Liver (tissue), 3 donors: ENCODE measurements around the gene CTSE.

Experiments used
- CTCF ChIP-seq: fragments of 150-350 bp; IDR thresholded peaks from 2 replicates; pipeline ENCODE4 v1.5.1; 2017; ENCODE audit warnings: improper control_type of control experiment, low read depth, low read length; ENCODE audit not compliant: missing input control
- EGR1 ChIP-seq, 2 donors: IDR thresholded peaks; 2 replicates each; pipeline ENCODE4 v1.6.1; 2016 to 2018; ENCODE audit warnings: antibody characterized with exemption in 2 of 2, low read depth in 2 of 2
- JUND ChIP-seq, 2 donors: IDR thresholded peaks; 2 replicates each; pipeline ENCODE4 v1.6.1; 2016; ENCODE audit warnings: antibody characterized with exemption in 2 of 2
- TF ChIP-seq, protein P1 (sequence below): IDR thresholded peaks from 2 replicates; pipeline ENCODE4 v1.6.1; 2016; ENCODE audit warnings: antibody characterized with exemption
- donor health status: healthy.
- donor health status: healthy.

GRCh38 chr1:205989786-205990185 is 33.9 kb downstream of the CTSE start:
- TF ChIP-seq CTCF, result no peak
- TF ChIP-seq EGR1 (IDR thresholded peaks at IDR 0.05; ENCODE audit: low read depth in 2 of 2), result no peak
- TF ChIP-seq JUND (IDR thresholded peaks at IDR 0.05), result no peak
- TF ChIP-seq, protein P1, sequence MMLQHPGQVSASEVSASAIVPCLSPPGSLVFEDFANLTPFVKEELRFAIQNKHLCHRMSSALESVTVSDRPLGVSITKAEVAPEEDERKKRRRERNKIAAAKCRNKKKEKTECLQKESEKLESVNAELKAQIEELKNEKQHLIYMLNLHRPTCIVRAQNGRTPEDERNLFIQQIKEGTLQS, result no peak
